Measurements from ENCODE around the gene CHCHD2. TPM values are rescaled to one million over a fixed set of nuclear protein-coding genes. Genes with fewer than 3 reads are reported as not detected.

CHCHD2 gene
- total and polyA plus RNA-seq, 9 of the 15 experiments (the other 6 are each of a cell fraction or from before 2014, with no cell fraction given): 145 to 1,044 (median 648) TPM

DNA sequence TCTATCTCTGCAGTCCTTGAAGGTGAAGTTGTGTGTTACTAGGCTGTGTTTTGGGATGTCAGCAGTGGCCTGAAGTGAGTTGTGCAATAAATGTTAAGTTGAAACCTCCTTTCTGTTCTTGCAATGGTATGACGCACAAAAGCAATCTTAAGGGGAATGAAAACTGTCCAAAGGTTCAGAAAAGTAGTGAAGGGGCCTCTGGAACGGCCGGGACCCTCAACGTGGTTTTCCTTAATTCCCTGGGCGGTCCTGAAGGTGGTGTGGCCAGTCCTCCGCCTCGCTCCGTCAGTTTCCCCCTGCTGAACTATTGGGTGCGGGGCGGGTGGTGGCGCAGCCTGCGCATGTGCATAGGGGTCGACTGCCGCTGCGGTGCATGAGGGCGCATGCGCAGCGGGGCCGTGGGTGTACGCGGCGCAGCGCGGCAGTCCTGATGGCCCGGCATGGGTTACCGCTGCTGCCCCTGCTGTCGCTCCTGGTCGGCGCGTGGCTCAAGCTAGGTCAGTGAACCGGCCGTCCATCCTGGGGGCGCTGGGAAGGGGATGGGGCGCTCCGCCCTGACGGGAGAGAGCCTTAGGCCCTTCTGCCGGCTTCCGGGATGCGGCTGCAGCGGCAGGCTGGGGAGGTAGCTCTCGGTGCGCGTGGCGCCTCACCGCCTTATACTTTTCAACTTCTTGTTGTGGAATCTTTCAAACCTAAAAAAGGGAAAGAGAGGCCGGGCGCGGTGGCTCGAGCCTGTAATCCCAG, 42.2 kb downstream of the CHCHD2 start, which contains the start of gene SUMF2 (continued):
- TF ChIP-seq PBX2 (CRISPR knock-in tag; IDR thresholded peaks at IDR 0.05; ENCODE audit: low read depth): no peak
- TF ChIP-seq PBX2 (tag; conservative IDR thresholded peaks at IDR 0.05; ENCODE audit: low read depth): no peak
- TF ChIP-seq NCOA4 (IDR thresholded peaks at IDR 0.05; ENCODE audit: partially characterized antibody): no peak
- no peak; the same call in 1 of the 2 replicates for TF ChIP-seq DMBX1 (CRISPR knock-in tag; IDR thresholded peaks at IDR 0.05; ENCODE audit: borderline replicate concordance)
- no peak for TF ChIP-seq PHB2 (IDR thresholded peaks at IDR 0.05; ENCODE audit: low read depth)
- TF ChIP-seq RBBP5 (IDR thresholded peaks at IDR 0.05; ENCODE audit: borderline replicate concordance, insufficient read depth, low read length, poor library complexity, severe bottlenecking): peak; percentile 65
- TF ChIP-seq CBFA2T3 (IDR thresholded peaks at IDR 0.05): no peak
- peak; percentile 51; the same call in 1 of the 2 replicates for TF ChIP-seq ZNF263 (CRISPR knock-in tag; IDR thresholded peaks at IDR 0.05; ENCODE audit: borderline replicate concordance)
- no peak for TF ChIP-seq STAT6 (CRISPR knock-in tag; IDR thresholded peaks at IDR 0.05)
- no peak for TF ChIP-seq ZNF174 (CRISPR knock-in tag; IDR thresholded peaks at IDR 0.05)
- TF ChIP-seq ETV5 (CRISPR knock-in tag; IDR thresholded peaks at IDR 0.05; ENCODE audit: low read depth): peak; percentile 63; the same call in 1 of the 2 replicates
- TF ChIP-seq, protein P1, sequence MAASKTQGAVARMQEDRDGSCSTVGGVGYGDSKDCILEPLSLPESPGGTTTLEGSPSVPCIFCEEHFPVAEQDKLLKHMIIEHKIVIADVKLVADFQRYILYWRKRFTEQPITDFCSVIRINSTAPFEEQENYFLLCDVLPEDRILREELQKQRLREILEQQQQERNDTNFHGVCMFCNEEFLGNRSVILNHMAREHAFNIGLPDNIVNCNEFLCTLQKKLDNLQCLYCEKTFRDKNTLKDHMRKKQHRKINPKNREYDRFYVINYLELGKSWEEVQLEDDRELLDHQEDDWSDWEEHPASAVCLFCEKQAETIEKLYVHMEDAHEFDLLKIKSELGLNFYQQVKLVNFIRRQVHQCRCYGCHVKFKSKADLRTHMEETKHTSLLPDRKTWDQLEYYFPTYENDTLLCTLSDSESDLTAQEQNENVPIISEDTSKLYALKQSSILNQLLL (CRISPR knock-in tag; IDR thresholded peaks at IDR 0.05; ENCODE audit: borderline replicate concordance): no peak
- peak; percentile 51 for TF ChIP-seq SAP30 (IDR thresholded peaks at IDR 0.05; ENCODE audit: borderline replicate concordance, insufficient read depth, low read depth, low read length, poor library complexity, severe bottlenecking)
- TF ChIP-seq BCOR (IDR thresholded peaks at IDR 0.05): no peak
- TF ChIP-seq ZMIZ1 (IDR thresholded peaks at IDR 0.05; ENCODE audit: low read depth in 2 of 2, low read length in 2 of 2): no peak

Measured in K562 (cell line).